Keratinocyte (primary cell): ENCODE data around the gene ADD2. TPM values are rescaled to one million over a fixed set of nuclear protein-coding genes. Genes with fewer than 3 reads are reported as not detected.
"Not testable (repeated sequence)": the region's sequence is repeated elsewhere in the genome, so short reads cannot be mapped to it uniquely, and the experiment has no call there.

Experiments
- DNase-seq: peaks from one replicate; pipeline ENCODE4 v3.0.0-alpha.2; 2011; ENCODE audit warnings: low read depth, missing footprints, low spot score
- FAIRE-seq: peaks from 2 replicates; lab custom pipeline; 2011; peaks lifted over from hg19 to GRCh38; lab: Jason Lieb, UNC
- H2AFZ ChIP-seq: 2 replicates; pipeline ENCODE4 v1.6.0; 2012; ENCODE audit warnings: low read length, control low read depth, inconsistent platforms; ENCODE audit not compliant: control insufficient read depth
- H3K27ac ChIP-seq: 2 replicates; pipeline ENCODE4 v1.5.1; 2011; ENCODE audit warnings: low read length; ENCODE audit not compliant: control insufficient read depth, insufficient read depth
- H3K27me3 ChIP-seq: 3 replicates; pipeline ENCODE4 v1.6.0; 2011; ENCODE audit warnings: low read length; ENCODE audit not compliant: control insufficient read depth, insufficient read depth; ENCODE audit errors: extremely low read depth
- H3K36me3 ChIP-seq, 2 experiments: 2 replicates in 1 of 2; 3 replicates in 1 of 2; pipeline ENCODE4 v1.5.1; 2011; ENCODE audit warnings: low read length in 2 of 2, mild to moderate bottlenecking in 1 of 2; ENCODE audit not compliant: control insufficient read depth in 2 of 2, insufficient read depth in 2 of 2; ENCODE audit errors: extremely low read depth in 1 of 2
- H3K4me1 ChIP-seq: 3 replicates; pipeline ENCODE4 v1.5.1; 2011; ENCODE audit warnings: low read length; ENCODE audit not compliant: control insufficient read depth, insufficient read depth; ENCODE audit errors: extremely low read depth
- H3K4me2 ChIP-seq: 3 replicates; pipeline ENCODE4 v1.6.0; 2011; ENCODE audit warnings: low read depth, low read length; ENCODE audit not compliant: control insufficient read depth, insufficient read depth; ENCODE audit errors: extremely low read depth
- H3K4me3 ChIP-seq, 3 experiments: fragments of 200-600 bp in 1 of 3; sonication (generic) in 1 of 3; 2 replicates in 2 of 3; 3 replicates in 1 of 3; pipeline ENCODE4 v1.5.1; 2011 to 2016; ENCODE audit warnings: low read length in 3 of 3, mild to moderate bottlenecking in 3 of 3, control low read depth in 2 of 3, inconsistent platforms in 1 of 3, low read depth in 1 of 3, mixed read lengths in 1 of 3, mixed run types in 1 of 3, moderate library complexity in 1 of 3; ENCODE audit not compliant: control insufficient read depth in 2 of 3, insufficient read depth in 2 of 3; ENCODE audit errors: extremely low read depth in 1 of 3
- H3K79me2 ChIP-seq: 2 replicates; pipeline ENCODE4 v1.6.0; 2012; ENCODE audit warnings: low read length; ENCODE audit not compliant: control insufficient read depth, insufficient read depth
- H3K9ac ChIP-seq: 3 replicates; pipeline ENCODE4 v1.6.0; 2011; ENCODE audit warnings: low read length; ENCODE audit not compliant: control insufficient read depth, insufficient read depth; ENCODE audit errors: extremely low read depth
- H3K9me1 ChIP-seq: 3 replicates; pipeline ENCODE4 v1.6.0; 2011; ENCODE audit warnings: low read length; ENCODE audit not compliant: control insufficient read depth, insufficient read depth; ENCODE audit errors: extremely low read depth
- H3K9me3 ChIP-seq: 2 replicates; pipeline ENCODE4 v1.5.1; 2012; ENCODE audit warnings: low read depth, low read length; ENCODE audit not compliant: control insufficient read depth
- H4K20me1 ChIP-seq: 3 replicates; pipeline ENCODE4 v1.6.0; 2011; ENCODE audit warnings: low read length; ENCODE audit not compliant: control insufficient read depth, insufficient read depth; ENCODE audit errors: extremely low read depth
- CTCF ChIP-seq, 3 experiments: IDR thresholded peaks in 1 of 3; conservative IDR thresholded peaks in 1 of 3; optimal IDR thresholded peaks in 1 of 3; 2 replicates in 2 of 3; 3 replicates in 1 of 3; pipeline versions ENCODE3 to v1.5.1; 2011; ENCODE audit warnings: low read length in 3 of 3, mild to moderate bottlenecking in 3 of 3, moderate library complexity in 2 of 3, control low read depth in 1 of 3, inconsistent platforms in 1 of 3; ENCODE audit not compliant: insufficient read depth in 2 of 3; ENCODE audit errors: extremely low read depth in 1 of 3
- EZH2 ChIP-seq: IDR thresholded peaks from one replicate; pipeline ENCODE4 v1.6.1; 2012; ENCODE audit warnings: inconsistent platforms, mild to moderate bottlenecking, low read length, moderate library complexity
- dilution Hi-C: fragments of 300-500 bp; cut with MboI; formaldehyde crosslinking; loops from one replicate; pipeline ENCODE4 v1.7.0; 2020; ENCODE audit warnings: low sequenced_read_pairs; ENCODE audit not compliant: extremely low pct_ligation_motif_present
- polyA plus RNA-seq, 5 experiments: library from polyadenylated mRNA; depleted of rRNA in 3 of 5; stranded (reverse) in 3 of 5; stranded (forward) in 1 of 5; unstranded in 1 of 5; fragments of >200 nt; gene quantifications; 1 replicate in 1 of 5; 2 replicates in 3 of 5; 3 replicates in 1 of 5; pipeline versions ENCODE4 v1.2.1 to v1.2.3, GENCODE V29; 2011 to 2012; ENCODE audit warnings: missing spikeins in 2 of 5, low read depth in 1 of 5, low replicate concordance in 1 of 5

The ADD2 gene
- polyA plus RNA-seq, 1 donor (not counting 4 experiments of a cell fraction or from before 2014, with no cell fraction given) = 0.05 TPM

GRCh38 chr2:70655211-70655610, 112.8 kb downstream of the ADD2 start:
- peaks cover 28% of the 10 kb centered on the region for H3K27me3 ChIP-seq
- H3K4me1 ChIP-seq, DNase-seq, H3K9me1 ChIP-seq, H3K27ac ChIP-seq, FAIRE-seq, H3K4me3 ChIP-seq, H3K9ac ChIP-seq, H4K20me1 ChIP-seq, dilution Hi-C loops, H3K9me3 ChIP-seq, H3K36me3 ChIP-seq, H3K79me2 ChIP-seq, H3K4me2 ChIP-seq, H2AFZ ChIP-seq: not testable (repeated sequence)
- peak; percentile 33 to 51 (median 39) for TF ChIP-seq CTCF (optimal IDR thresholded peaks at IDR 0.05 in 1 of 3, IDR thresholded peaks at IDR 0.05 in 1 of 3, conservative IDR thresholded peaks at IDR 0.05 in 1 of 3; ENCODE audit: extremely low read depth in 1 of 3, insufficient read depth in 2 of 3, low read length in 3 of 3)

- no peaks in the 10 kb centered on the region for H4K20me1 ChIP-seq
- H3K4me2 ChIP-seq = no peak overlapping the region
- H3K9me1 ChIP-seq = no peaks in the 10 kb centered on the region
- no peaks in the 10 kb centered on the region for H3K79me2 ChIP-seq
- H2AFZ ChIP-seq = no peak overlapping the region
- dilution Hi-C loops = no loop called here
- no peak overlapping the region for H3K4me3 ChIP-seq
- H3K4me1 ChIP-seq = no peaks in the 10 kb centered on the region
- FAIRE-seq (no peak), DNase-seq (no peak)
- TF ChIP-seq CTCF (optimal IDR thresholded peaks at IDR 0.05 in 1 of 3, IDR thresholded peaks at IDR 0.05 in 1 of 3, conservative IDR thresholded peaks at IDR 0.05 in 1 of 3; ENCODE audit: extremely low read depth in 1 of 3, insufficient read depth in 2 of 3, low read length in 3 of 3) (no peak), EZH2 (no peak)
- H3K27ac ChIP-seq = no peak overlapping the region
- no peaks in the 10 kb centered on the region for H3K9me3 ChIP-seq
- H3K36me3 ChIP-seq = no peaks in the 10 kb centered on the region
- H3K9ac ChIP-seq = no peak overlapping the region
- H3K27me3 ChIP-seq = peaks cover 14% of the 10 kb centered on the region
Observed at GRCh38 chr2:70651727-70652126, 116.3 kb downstream of the ADD2 start.
